NCI-H510A treated with DMSO at 0.1 percent for 48 hours (cell line): ENCODE data around the gene NANOS3.

Experiments
- DNase-seq: peaks from one replicate; lab custom pipeline; 2025; lab: John Stamatoyannopoulos, UW

NANOS3 gene

GRCh38 chr19:13885826-13886365, 9.0 kb downstream of the NANOS3 start:
- no peak for DNase-seq

GRCh38 chr19:13887018-13887436, 10.1 kb downstream of the NANOS3 start:
- no peak for DNase-seq

GRCh38 chr19:13887517-13887916, 10.6 kb downstream of the NANOS3 start:
- no peak for DNase-seq

- no peak for DNase-seq
Measured at GRCh38 chr19:13888281-13888680, 11.3 kb downstream of the NANOS3 start.

GRCh38 chr19:13890136-13890535, 13.2 kb downstream of the NANOS3 start:
- DNase-seq = no peak

GRCh38 chr19:13892870-13893269, 15.9 kb downstream of the NANOS3 start:
- no peak for DNase-seq

- no peak for DNase-seq
Measured at GRCh38 chr19:13894552-13894951, 17.6 kb downstream of the NANOS3 start.

GRCh38 chr19:13896227-13896626, 19.3 kb downstream of the NANOS3 start:
- no peak for DNase-seq

- DNase-seq = peak; percentile 19
Measured at GRCh38 chr19:13899393-13899792, 22.5 kb downstream of the NANOS3 start.

GRCh38 chr19:13899912-13900584, 23.1 kb downstream of the NANOS3 start:
- DNase-seq = no peak

GRCh38 chr19:13902993-13903555, 26.1 kb downstream of the NANOS3 start:
- no peak for DNase-seq

GRCh38 chr19:13905634-13906520, 28.9 kb downstream of the NANOS3 start, which contains the start of the genes BRME1 and CC2D1A:
Gene BRME1 (minus strand): TSS chr19:13906117. CDS start chr19:13904892, 1,225 bp downstream.
Gene CC2D1A (plus strand): TSS chr19:13906201. CDS start chr19:13906442, 241 bp downstream.
- peak; percentile 79 for DNase-seq

GRCh38 chr19:13906521-13906904, 29.6 kb downstream of the NANOS3 start:
- DNase-seq = peak; percentile 45

- DNase-seq = no peak
Measured at GRCh38 chr19:13906910-13907309, 30.0 kb downstream of the NANOS3 start.

GRCh38 chr19:13908674-13909073, 31.7 kb downstream of the NANOS3 start:
- DNase-seq = no peak

GRCh38 chr19:13909430-13909829, 32.5 kb downstream of the NANOS3 start:
- DNase-seq = no peak

GRCh38 chr19:13913352-13913751, 36.4 kb downstream of the NANOS3 start:
- no peak for DNase-seq

GRCh38 chr19:13914777-13915176, 37.8 kb downstream of the NANOS3 start:
- no peak for DNase-seq

GRCh38 chr19:13917888-13918406, 41.0 kb downstream of the NANOS3 start:
- DNase-seq = no peak

GRCh38 chr19:13918726-13919411, 41.9 kb downstream of the NANOS3 start:
- DNase-seq = no peak

GRCh38 chr19:13920524-13920923, 43.6 kb downstream of the NANOS3 start:
- DNase-seq = no peak
